Activated CD4-positive, alpha-beta memory T cell treated with anti-CD3 and anti-CD28 coated beads, Interleukin-2, amount 10 ng/mL, durations not matched to agents 7 days and 5 days (primary cell): ENCODE measurements around the gene CTU1. TPM values are rescaled to one million over a fixed set of nuclear protein-coding genes. Genes with fewer than 3 reads are reported as not detected.

Experiments used
- CTCF ChIA-PET: fragments of 350-600 bp; sonication (Branson Sonifier 250); formaldehyde crosslinking; loops from one replicate; lab custom pipeline; 2021; ENCODE audit warnings: antibody characterized with exemption, inconsistent platforms; lab: Charles Lee
- POLR2A ChIA-PET: fragments of 350-600 bp; sonication (Branson Sonifier 250); formaldehyde crosslinking; loops from one replicate; lab custom pipeline; 2021; ENCODE audit warnings: antibody characterized with exemption; lab: Charles Lee
- DNase-seq: peaks from one replicate; pipeline ENCODE4 v3.0.0-alpha.2; 2020
- H3K27ac Mint-ChIP-seq: one replicate; pipeline ENCODE4 v1.8.0; 2021; ENCODE audit warnings: mild to moderate bottlenecking, mixed read lengths
- H3K27me3 Mint-ChIP-seq: one replicate; pipeline ENCODE4 v1.8.0; 2021; ENCODE audit warnings: mixed read lengths
- H3K36me3 Mint-ChIP-seq: one replicate; pipeline ENCODE4 v1.8.0; 2021; ENCODE audit warnings: low read depth, mixed read lengths
- H3K4me1 Mint-ChIP-seq: one replicate; pipeline ENCODE4 v1.8.0; 2021; ENCODE audit warnings: mixed read lengths
- H3K4me3 Mint-ChIP-seq: one replicate; pipeline ENCODE4 v1.8.0; 2021; ENCODE audit warnings: mild to moderate bottlenecking, mixed read lengths
- H3K9me3 Mint-ChIP-seq: one replicate; pipeline ENCODE4 v1.8.0; 2021; ENCODE audit warnings: mixed read lengths
- total RNA-seq, 2 experiments: library from RNA; stranded (reverse); gene quantifications; one replicate each; pipeline ENCODE4 v1.2.3, GENCODE V29; 2021

CTU1 gene
- total RNA-seq, 2 experiments from 2014 or later, result 9.0 to 9.4 TPM

DNA sequence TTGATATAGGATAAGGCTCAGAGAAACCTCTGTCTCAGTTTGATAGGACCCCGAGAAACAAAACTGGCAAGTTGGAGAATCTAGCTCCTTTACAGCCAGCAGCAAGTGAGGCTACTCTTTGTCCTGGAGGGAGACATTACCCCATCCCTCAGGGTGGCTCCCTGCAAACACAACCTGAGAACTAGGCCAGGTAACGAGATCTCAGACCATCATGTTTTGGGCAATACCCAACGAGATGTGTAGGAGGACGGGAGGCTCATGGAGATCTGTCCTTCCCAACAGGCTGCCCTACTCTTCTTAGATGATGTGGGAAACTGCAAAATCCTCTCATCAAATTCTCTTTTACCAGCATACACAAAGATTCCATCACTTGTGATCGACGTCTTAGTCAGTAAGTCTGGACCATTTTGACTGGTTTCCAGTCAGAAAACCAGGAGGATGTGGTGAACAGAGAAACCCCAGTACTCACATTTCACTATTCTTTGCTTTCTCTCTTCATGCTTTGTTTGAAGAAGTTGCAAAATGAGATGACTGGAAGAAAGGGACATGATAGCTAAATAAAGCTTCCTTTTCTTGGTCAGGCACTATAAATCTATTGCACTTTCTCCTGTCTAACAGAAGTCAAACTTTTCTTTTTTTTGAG, 6.0 kb upstream of the CTU1 start:
- H3K9me3 Mint-ChIP-seq, result no peaks in the 10 kb centered on the region
- H3K27ac Mint-ChIP-seq, result peak overlapping the region; percentile 4
- ChIA-PET CTCF (interaction anchor here (1.5 to 1.6 kb wide), 2 partner anchors 10 to 44 kb away, joined by 4 read pairs; partner anchors contain the start of gene SIGLEC9), POLR2A (interaction anchor here (0.8 to 1.0 kb wide), 3 partner anchors 8 to 281 kb away, joined by 3 to 4 read pairs (median 4); no protein-coding TSS in a partner anchor)
- peaks cover 46% of the 10 kb centered on the region for H3K4me1 Mint-ChIP-seq
- no peak for DNase-seq
- peaks cover 42% of the 10 kb centered on the region for H3K27me3 Mint-ChIP-seq
- peaks cover 3% of the 10 kb centered on the region for H3K36me3 Mint-ChIP-seq
- H3K4me3 Mint-ChIP-seq, result no peak overlapping the region

DNA sequence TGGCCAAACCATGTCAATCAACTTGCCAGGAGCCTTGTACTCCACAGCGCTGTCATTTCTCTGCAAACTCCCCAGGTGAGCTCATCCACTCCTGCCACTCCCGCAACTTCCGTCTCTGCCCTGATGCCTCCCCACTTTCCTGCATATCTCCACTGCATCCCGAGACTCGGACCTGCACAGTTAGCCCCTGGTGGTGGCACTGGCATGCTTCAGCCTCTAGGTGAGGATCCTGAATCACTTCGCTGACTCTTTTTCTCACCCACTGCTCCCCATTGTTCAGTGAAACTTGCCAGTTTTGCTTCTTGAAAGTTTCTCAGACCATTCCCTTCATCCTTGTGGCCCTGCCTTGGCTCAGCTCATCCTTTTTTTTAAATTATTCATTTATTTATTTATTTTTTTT, 3.4 kb upstream of the CTU1 start:
- H3K9me3 Mint-ChIP-seq, result no peaks in the 10 kb centered on the region
- ChIA-PET POLR2A (no interaction called here), CTCF (interaction anchor here (0.7 to 1.2 kb wide), 2 partner anchors 17 to 20 kb away, joined by 3 read pairs; no protein-coding TSS in a partner anchor)
- H3K27ac Mint-ChIP-seq, result no peak overlapping the region
- no peak for DNase-seq
- H3K27me3 Mint-ChIP-seq, result peaks cover 24% of the 10 kb centered on the region
- H3K4me3 Mint-ChIP-seq, result no peak overlapping the region
- peaks cover 52% of the 10 kb centered on the region for H3K4me1 Mint-ChIP-seq
- H3K36me3 Mint-ChIP-seq, result peaks cover 16% of the 10 kb centered on the region

DNA sequence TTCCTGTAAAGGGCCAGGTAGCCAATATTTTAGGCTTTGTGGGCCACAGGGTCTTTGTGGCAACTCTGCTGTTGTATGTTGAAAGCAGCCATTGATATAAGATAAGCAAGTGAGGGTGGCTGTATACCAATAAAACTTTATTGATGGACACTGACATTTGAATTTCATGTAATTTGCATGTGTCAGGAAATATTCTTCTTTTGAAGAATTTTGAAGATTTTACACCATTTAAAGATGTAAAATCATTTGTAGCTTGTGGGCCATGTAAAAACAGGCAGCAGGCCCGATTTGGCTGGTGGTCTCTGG, 2.4 kb upstream of the CTU1 start:
- peaks cover 48% of the 10 kb centered on the region for H3K4me1 Mint-ChIP-seq
- ChIA-PET CTCF (interaction anchor here (1.2 kb wide), 1 partner anchor 14 kb away, joined by 4 read pairs; no protein-coding TSS in a partner anchor), POLR2A (no interaction called here)
- DNase-seq, result no peak
- peaks cover 18% of the 10 kb centered on the region for H3K36me3 Mint-ChIP-seq
- H3K4me3 Mint-ChIP-seq, result no peak overlapping the region
- no peaks in the 10 kb centered on the region for H3K9me3 Mint-ChIP-seq
- peaks cover 15% of the 10 kb centered on the region for H3K27me3 Mint-ChIP-seq
- no peak overlapping the region for H3K27ac Mint-ChIP-seq

DNA sequence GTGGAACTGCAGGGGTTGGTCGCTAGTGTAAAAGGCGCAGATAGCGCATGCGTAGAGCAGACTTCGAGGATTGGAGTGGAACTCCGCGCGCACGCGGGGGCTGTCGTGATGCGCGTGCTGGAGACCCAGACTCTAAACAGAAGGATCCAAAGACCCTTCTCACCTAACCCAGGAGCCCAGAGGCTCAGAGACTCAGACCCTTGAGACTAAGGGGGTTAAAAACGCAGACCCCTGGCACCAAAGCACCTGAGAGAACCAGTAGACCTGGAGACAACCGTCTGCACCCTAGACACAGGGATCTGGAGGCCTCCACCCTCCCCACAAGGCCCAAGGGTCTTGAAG, 567 bp upstream of the CTU1 start:
- Mint-ChIP-seq H3K27me3 (peaks cover 3% of the 10 kb centered on the region), H3K36me3 (peaks cover 25% of the 10 kb centered on the region), H3K4me3 (peak overlapping the region; percentile 85), H3K9me3 (no peaks in the 10 kb centered on the region), H3K27ac (peak overlapping the region; percentile 73), H3K4me1 (peaks cover 40% of the 10 kb centered on the region)
- no peak for DNase-seq
- POLR2A ChIA-PET, result no interaction called here
- CTCF ChIA-PET, result interaction anchor here (0.6 to 1.3 kb wide), 3 partner anchors 12 to 269 kb away, joined by 3 to 4 read pairs (median 3); no protein-coding TSS in a partner anchor

DNA sequence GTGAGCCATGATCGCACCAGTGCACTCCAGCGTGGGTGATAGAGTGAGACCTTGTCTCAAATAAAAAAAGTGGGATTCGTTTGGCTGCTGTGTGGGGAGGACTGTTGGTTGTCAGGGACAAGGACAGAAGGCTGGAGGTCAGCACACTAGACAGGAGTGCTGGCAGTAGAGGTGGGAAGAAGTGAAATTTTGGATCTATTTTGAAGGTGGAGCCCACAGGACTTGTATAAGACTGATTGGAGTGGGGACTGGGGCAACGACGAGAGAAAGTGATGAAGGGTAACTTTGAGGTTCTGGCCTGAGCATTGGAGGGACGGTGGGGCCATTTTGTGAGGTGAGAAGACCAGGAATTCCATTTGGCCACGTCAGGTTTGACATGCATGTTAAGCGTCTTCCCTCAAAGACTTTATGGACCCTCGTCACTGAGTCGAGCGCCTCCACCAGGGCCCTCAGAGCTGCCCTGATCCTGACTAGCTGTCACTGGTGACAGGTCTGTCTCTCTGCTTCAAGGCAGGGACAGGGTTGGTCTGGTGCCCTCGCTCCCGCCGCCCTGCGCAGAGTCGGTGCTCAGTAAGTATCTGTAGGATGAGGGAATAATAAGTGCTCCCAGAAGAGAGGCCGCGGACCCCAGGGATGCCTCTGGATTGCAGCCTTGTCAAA, 673 bp downstream of the CTU1 start:
- POLR2A ChIA-PET, result no interaction called here
- Mint-ChIP-seq H3K36me3 (peaks cover 33% of the 10 kb centered on the region), H3K27me3 (peaks cover 2% of the 10 kb centered on the region), H3K4me3 (peak overlapping the region; percentile 85), H3K27ac (peak overlapping the region; percentile 73), H3K9me3 (no peaks in the 10 kb centered on the region), H3K4me1 (peaks cover 43% of the 10 kb centered on the region)
- peak; percentile 46 for DNase-seq
- CTCF ChIA-PET, result interaction anchor here (0.6 to 1.6 kb wide), 4 partner anchors 11 to 50 kb away, joined by 3 to 4 read pairs (median 3); no protein-coding TSS in a partner anchor

DNA sequence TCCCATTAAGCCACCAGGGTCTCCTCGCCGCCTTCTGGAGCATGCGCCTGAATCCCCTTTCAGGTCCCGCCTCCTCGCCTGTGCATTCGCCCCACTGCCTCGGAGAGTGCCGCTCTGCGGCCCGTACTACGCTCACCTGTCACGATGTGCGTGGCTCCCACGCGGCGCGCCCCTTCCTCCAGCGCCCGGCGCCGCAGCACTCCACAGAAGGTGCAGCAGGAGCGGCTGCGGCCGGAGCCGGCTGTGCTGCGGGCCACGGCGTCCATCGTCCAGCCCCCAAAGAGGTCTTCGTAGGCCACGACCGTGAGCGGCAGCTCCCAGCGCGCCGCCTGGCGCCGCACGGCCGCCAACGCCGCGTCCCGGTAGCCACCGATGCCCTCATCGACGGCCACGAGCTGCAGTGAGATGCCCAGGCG, 4.3 kb downstream of the CTU1 start:
- no peak for DNase-seq
- Mint-ChIP-seq H3K4me3 (no peak overlapping the region), H3K27me3 (no peaks in the 10 kb centered on the region), H3K27ac (no peak overlapping the region), H3K36me3 (peaks cover 45% of the 10 kb centered on the region), H3K9me3 (no peaks in the 10 kb centered on the region), H3K4me1 (peaks cover 43% of the 10 kb centered on the region)
- CTCF ChIA-PET, result no interaction called here
- POLR2A ChIA-PET, result no interaction called here

DNA sequence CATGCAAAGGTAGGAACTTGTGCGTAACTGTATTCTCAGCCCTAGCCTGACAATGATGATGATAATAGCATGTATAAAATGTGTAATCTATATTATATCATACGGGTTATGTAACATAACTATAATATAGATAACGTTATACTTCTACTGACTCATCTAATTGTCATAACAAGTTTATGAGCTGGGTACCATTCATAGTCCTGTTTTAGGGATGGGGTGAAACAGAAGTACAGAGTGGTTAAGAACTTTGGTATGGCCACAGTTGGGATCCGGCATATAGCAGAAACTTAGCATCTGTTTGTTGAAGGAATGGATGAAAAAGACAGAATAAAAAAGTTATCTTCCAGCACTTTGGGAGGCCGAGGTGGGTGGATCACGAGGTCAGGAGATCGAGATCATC, 5.2 kb downstream of the CTU1 start:
- Mint-ChIP-seq H3K9me3 (no peaks in the 10 kb centered on the region), H3K36me3 (peaks cover 43% of the 10 kb centered on the region), H3K4me1 (peaks cover 37% of the 10 kb centered on the region), H3K4me3 (no peak overlapping the region), H3K27ac (no peak overlapping the region), H3K27me3 (no peaks in the 10 kb centered on the region)
- DNase-seq, result no peak
- CTCF ChIA-PET, result no interaction called here
- POLR2A ChIA-PET, result no interaction called here

DNA sequence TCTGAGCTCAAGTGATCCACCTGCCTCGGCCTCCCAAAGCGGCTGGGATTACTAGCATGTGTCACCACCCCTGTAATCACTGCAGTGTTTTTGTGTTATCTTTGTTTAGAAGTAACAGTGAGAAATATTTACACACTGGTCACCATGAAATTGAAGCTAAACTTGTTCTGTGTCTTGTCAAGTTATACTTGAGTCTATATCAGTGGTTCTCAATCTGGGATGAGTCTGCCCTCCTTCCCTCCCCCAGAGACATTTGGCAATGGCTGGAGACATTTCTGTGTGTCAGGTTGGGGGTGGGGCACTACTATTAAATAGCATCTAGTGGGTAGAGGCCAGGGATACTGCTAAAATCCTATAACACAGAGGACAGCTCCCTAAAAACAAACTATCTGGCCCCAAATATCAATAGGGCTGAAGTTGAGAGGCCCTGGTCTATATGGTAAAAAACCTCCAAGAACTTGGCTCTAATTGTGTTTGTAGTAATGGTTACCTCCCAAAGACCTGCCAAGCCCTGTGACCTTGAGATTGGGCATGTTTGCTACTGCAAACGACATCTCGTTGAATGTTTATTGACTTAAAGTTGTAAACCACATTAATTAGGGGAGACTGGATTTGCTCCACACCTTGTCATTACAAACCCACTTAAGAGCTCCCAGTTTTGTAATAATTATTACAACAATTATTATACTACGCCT, 6.9 kb downstream of the CTU1 start:
- ChIA-PET CTCF (interaction anchor here (1.3 kb wide), 1 partner anchor 80 kb away, joined by 3 read pairs; no protein-coding TSS in a partner anchor), POLR2A (no interaction called here)
- no peaks in the 10 kb centered on the region for H3K9me3 Mint-ChIP-seq
- H3K27ac Mint-ChIP-seq, result no peak overlapping the region
- DNase-seq, result no peak
- no peak overlapping the region for H3K4me3 Mint-ChIP-seq
- peaks cover 37% of the 10 kb centered on the region for H3K4me1 Mint-ChIP-seq
- H3K36me3 Mint-ChIP-seq, result peaks cover 39% of the 10 kb centered on the region
- no peaks in the 10 kb centered on the region for H3K27me3 Mint-ChIP-seq

DNA sequence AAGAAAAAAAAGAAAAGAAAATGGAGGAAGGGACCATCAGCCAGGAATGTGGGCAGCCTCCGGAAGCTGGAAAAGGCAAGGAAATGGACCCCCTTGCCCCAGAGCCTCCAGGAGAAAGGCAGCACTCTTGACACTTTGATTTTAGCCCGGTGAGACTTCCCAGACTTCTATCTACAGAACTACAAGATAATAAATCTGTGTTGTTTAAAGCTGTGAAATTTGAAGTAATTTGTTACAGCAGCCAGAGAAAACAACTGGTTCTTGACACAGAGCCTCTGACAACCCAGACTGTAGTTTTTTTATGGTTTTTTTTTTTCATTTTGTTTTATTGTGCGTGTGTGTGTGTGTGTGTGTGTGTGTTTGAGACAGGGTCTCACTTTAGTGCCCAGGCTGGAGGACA, 7.6 kb downstream of the CTU1 start:
- Mint-ChIP-seq H3K4me1 (peaks cover 31% of the 10 kb centered on the region), H3K4me3 (no peak overlapping the region), H3K27ac (no peak overlapping the region), H3K27me3 (no peaks in the 10 kb centered on the region), H3K9me3 (no peaks in the 10 kb centered on the region), H3K36me3 (peaks cover 35% of the 10 kb centered on the region)
- no peak for DNase-seq
- CTCF ChIA-PET, result interaction anchor here (1.3 kb wide), 1 partner anchor 80 kb away, joined by 3 read pairs; no protein-coding TSS in a partner anchor
- POLR2A ChIA-PET, result no interaction called here

DNA sequence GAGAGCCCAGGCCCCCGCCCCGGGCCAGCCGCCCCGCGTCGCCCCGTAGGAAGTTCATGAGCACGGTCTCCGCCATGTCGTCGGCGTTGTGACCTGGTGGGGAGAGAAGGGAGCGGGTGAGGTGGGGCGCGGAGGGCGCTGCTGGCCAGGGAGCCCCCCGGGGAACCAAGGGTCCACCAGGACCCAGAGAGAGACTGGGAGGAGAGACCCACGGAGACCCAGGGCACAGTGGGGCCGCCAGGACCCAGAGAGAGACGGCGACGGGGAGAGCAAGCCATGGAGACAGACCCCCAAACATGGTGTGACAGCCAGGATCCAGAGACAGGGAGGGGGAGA, 9.2 kb downstream of the CTU1 start:
- CTCF ChIA-PET, result no interaction called here
- no peak for DNase-seq
- Mint-ChIP-seq H3K4me1 (peaks cover 22% of the 10 kb centered on the region), H3K9me3 (no peaks in the 10 kb centered on the region), H3K27ac (no peak overlapping the region), H3K27me3 (no peaks in the 10 kb centered on the region), H3K36me3 (peaks cover 29% of the 10 kb centered on the region), H3K4me3 (no peak overlapping the region)
- POLR2A ChIA-PET, result no interaction called here

DNA sequence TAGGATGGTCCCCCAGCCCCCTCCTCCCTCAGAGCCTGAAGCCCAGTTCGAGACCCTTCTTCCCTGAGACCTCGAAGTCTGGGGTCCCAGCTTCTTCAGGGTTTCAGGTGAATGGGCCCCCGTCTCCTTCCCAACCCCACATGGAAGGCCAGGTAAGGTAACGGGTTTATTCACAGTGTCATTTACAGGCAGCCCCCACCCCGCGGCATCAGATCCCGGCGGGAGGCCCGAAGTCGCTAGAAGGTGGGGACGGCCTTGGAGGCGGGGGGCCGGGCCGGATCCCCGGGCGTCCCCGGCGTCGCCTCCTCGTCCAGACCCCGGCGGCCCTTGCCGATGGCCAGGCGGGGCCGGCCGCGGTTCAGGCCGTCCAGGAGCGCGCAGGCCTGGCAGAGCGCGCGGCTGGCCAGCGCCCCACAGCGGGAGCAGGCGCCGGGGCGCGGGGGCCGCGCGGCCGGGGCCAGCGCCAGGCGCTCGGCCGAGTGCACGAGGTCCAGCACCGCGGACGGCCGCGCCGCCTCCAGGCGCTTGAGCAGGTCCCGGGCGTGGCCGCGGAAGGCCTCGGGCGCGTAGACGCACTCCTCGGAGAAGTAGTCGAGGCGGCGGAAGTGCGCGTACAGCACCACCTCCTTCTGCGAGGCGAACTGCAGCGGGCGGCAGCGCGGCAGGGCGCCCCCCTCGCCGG, 9.7 kb downstream of the CTU1 start:
- no peak overlapping the region for H3K4me3 Mint-ChIP-seq
- POLR2A ChIA-PET, result no interaction called here
- peaks cover 22% of the 10 kb centered on the region for H3K4me1 Mint-ChIP-seq
- H3K27me3 Mint-ChIP-seq, result no peaks in the 10 kb centered on the region
- H3K27ac Mint-ChIP-seq, result no peak overlapping the region
- H3K36me3 Mint-ChIP-seq, result peaks cover 25% of the 10 kb centered on the region
- H3K9me3 Mint-ChIP-seq, result no peaks in the 10 kb centered on the region
- CTCF ChIA-PET, result no interaction called here
- DNase-seq, result peak; percentile 54

DNA sequence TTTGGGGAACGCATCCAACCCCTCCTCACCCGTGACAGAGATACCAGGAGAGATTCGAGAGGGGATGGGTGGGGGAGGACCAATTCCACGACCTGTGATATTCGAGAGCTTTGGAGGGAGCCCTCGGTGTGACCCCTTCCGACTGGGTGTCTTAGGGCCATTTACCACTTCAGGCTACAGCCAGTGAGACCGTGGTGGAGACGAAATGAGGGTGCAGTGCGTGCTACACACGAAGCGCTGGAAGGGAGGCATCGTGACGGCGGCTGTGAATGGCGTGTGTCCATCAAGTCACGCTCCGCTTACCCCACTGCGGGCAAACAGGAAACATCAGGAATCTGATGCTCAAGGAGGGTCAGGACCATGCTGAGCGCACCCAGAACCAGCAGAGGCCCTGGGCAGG, 10.4 kb downstream of the CTU1 start:
- DNase-seq, result no peak
- peaks cover 23% of the 10 kb centered on the region for H3K36me3 Mint-ChIP-seq
- H3K4me3 Mint-ChIP-seq, result peak overlapping the region; percentile 32
- no peaks in the 10 kb centered on the region for H3K27me3 Mint-ChIP-seq
- H3K27ac Mint-ChIP-seq, result no peak overlapping the region
- peaks cover 20% of the 10 kb centered on the region for H3K4me1 Mint-ChIP-seq
- no peaks in the 10 kb centered on the region for H3K9me3 Mint-ChIP-seq
- ChIA-PET POLR2A (no interaction called here), CTCF (no interaction called here)
